SU-DHL-6 (cell line): ENCODE data around the gene LRP1B.

Experiments
- EZH2phosphoT487 ChIP-seq: fragments of 200-600 bp; sonication (generic), shearing (Covaris generic); conservative IDR thresholded peaks from 2 replicates; pipeline ENCODE4 v1.6.1; 2018; ENCODE audit warnings: mild to moderate bottlenecking, antibody characterized with exemption, low read length, moderate library complexity, mixed read lengths
- TF ChIP-seq, protein P1 (sequence below): fragments of 200-600 bp; sonication (generic); IDR thresholded peaks from one replicate; pipeline ENCODE4 v1.5.1; 2017; ENCODE audit warnings: antibody characterized with exemption, mild to moderate bottlenecking, low read length, moderate library complexity; ENCODE audit not compliant: insufficient read depth, poor library complexity, severe bottlenecking

DNA sequence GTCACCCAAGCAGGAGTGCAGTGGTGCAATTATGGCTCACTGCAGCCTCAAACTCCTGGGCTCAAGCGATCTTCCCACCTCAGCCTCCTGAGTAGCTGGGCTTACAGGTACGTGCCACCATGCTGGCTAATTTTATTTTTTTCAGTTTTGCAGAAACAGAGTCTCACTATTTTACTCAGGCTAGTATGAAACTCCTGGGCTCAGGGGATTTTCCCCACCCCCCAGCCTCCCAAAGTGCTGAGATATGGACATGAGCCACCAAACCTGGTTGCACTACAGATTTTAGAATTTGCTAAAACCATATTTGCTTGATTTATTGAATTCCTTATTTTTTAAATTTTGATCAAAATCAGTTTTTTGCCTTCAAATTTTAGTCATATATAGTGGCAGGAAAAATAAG, 1553.4 kb downstream of the LRP1B start:
- TF ChIP-seq, protein P1, sequence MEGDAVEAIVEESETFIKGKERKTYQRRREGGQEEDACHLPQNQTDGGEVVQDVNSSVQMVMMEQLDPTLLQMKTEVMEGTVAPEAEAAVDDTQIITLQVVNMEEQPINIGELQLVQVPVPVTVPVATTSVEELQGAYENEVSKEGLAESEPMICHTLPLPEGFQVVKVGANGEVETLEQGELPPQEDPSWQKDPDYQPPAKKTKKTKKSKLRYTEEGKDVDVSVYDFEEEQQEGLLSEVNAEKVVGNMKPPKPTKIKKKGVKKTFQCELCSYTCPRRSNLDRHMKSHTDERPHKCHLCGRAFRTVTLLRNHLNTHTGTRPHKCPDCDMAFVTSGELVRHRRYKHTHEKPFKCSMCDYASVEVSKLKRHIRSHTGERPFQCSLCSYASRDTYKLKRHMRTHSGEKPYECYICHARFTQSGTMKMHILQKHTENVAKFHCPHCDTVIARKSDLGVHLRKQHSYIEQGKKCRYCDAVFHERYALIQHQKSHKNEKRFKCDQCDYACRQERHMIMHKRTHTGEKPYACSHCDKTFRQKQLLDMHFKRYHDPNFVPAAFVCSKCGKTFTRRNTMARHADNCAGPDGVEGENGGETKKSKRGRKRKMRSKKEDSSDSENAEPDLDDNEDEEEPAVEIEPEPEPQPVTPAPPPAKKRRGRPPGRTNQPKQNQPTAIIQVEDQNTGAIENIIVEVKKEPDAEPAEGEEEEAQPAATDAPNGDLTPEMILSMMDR: no peak
- TF ChIP-seq EZH2phosphoT487: no peak
